K562 (cell line): Measurements from ENCODE around the gene MUC5B. TPM values are rescaled to one million over a fixed set of nuclear protein-coding genes. Genes with fewer than 3 reads are reported as not detected.

Source experiments
- ATAC-seq: fragments of 200-7000 bp; cut with Tn5 transposase; 3 replicates; pipeline ENCODE4 v1.9.1; 2020; ENCODE audit warnings: moderate library complexity
- BruUV-seq: library from RNA; stranded (reverse); fragments of 400-500 nt; replicated peaks from 2 replicates; lab custom pipeline; 2021; lab: Mats Ljungman, UMichigan
- CTCF ChIA-PET: fragments of 300-600 bp; formaldehyde crosslinking; extraction: SDS; loops from one replicate; lab custom pipeline; 2021; ENCODE audit warnings: low intra/inter-chr PET ratio; lab: Yijun Ruan, JAX
- POLR2A ChIA-PET: fragments of 300-600, 350-650 bp; sonication (Branson Sonifier 250); formaldehyde crosslinking; extraction: SDS; loops from one replicate; lab custom pipeline; 2021; ENCODE audit warnings: antibody characterized with exemption, inconsistent platforms; lab: Yijun Ruan, JAX
- DNase-seq, 4 experiments: peaks; one replicate each; pipeline versions ENCODE4 v3.0.0 to v3.0.0-alpha.2; 2011 to 2018; ENCODE audit warnings: low spot score in 3 of 4, mixed read lengths in 3 of 4; ENCODE audit errors: extremely low read depth in 1 of 4
- FAIRE-seq: peaks from 2 replicates; lab custom pipeline; 2011; peaks lifted over from hg19 to GRCh38; lab: Jason Lieb, UNC
- H2AFZ ChIP-seq: 2 replicates; pipeline ENCODE4 v1.6.0; 2011; ENCODE audit warnings: low read depth, low read length, control low read depth, inconsistent platforms
- H3K27ac ChIP-seq: fragments of 200-600 bp; 3 replicates; pipeline ENCODE4 v1.8.0; 2011; ENCODE audit warnings: low read depth, mild to moderate bottlenecking, control low read depth, inconsistent platforms, low read length, moderate library complexity, mixed read lengths; ENCODE audit errors: extremely low read depth
- H3K27me3 ChIP-seq, 2 experiments: fragments of 300-600 bp in 1 of 2; 2 replicates in 1 of 2; 3 replicates in 1 of 2; pipeline versions ENCODE4 v1.6.0 to v1.8.0; 2011; ENCODE audit warnings: inconsistent platforms in 2 of 2, low read length in 2 of 2, mild to moderate bottlenecking in 1 of 2, mixed read lengths in 1 of 2, moderate library complexity in 1 of 2; ENCODE audit not compliant: control insufficient read depth in 2 of 2, insufficient read depth in 2 of 2
- H3K36me3 ChIP-seq: fragments of 300-600 bp; 3 replicates; pipeline ENCODE4 v1.8.0; 2011; ENCODE audit warnings: mild to moderate bottlenecking, low read length, inconsistent platforms; ENCODE audit not compliant: control insufficient read depth, insufficient read depth
- H3K4me1 ChIP-seq, 2 experiments: fragments of 200-600 bp in 1 of 2; replicated peaks in 1 of 2; 2 replicates in 1 of 2; 3 replicates in 1 of 2; pipeline versions ENCODE4 v1.5.1 to v1.8.0; 2011; ENCODE audit warnings: inconsistent platforms in 2 of 2, low read length in 2 of 2, mild to moderate bottlenecking in 1 of 2, mixed read lengths in 1 of 2, moderate library complexity in 1 of 2; ENCODE audit not compliant: control insufficient read depth in 2 of 2, insufficient read depth in 2 of 2
- H3K4me2 ChIP-seq: 2 replicates; pipeline ENCODE4 v1.6.1; 2011; ENCODE audit warnings: low read length, control low read depth, inconsistent platforms, mixed read lengths; ENCODE audit not compliant: insufficient read depth
- H3K4me3 ChIP-seq: fragments of 200-600 bp; sonication (generic), shearing (Covaris generic); 2 replicates; pipeline ENCODE4 v1.5.1; 2016; ENCODE audit warnings: control low read depth, inconsistent platforms
- H3K79me2 ChIP-seq: fragments of 200-600 bp; 3 replicates; pipeline ENCODE4 v1.8.0; 2011; ENCODE audit warnings: low read length, inconsistent platforms; ENCODE audit not compliant: control insufficient read depth, insufficient read depth
- H3K9ac ChIP-seq, 2 experiments: 2 replicates each; pipeline versions ENCODE4 v1.6.0 to v1.6.1; 2011; ENCODE audit warnings: low read depth in 2 of 2, low read length in 2 of 2, control low read depth in 1 of 2, inconsistent platforms in 1 of 2, mild to moderate bottlenecking in 1 of 2, mixed read lengths in 1 of 2; ENCODE audit not compliant: insufficient read depth in 1 of 2
- H3K9me1 ChIP-seq: one replicate; pipeline ENCODE4 v1.6.0; 2011; ENCODE audit warnings: inconsistent platforms, mild to moderate bottlenecking, low read length, moderate library complexity; ENCODE audit not compliant: control insufficient read depth, insufficient read depth
- H3K9me3 ChIP-seq: replicated peaks from 2 replicates; pipeline ENCODE4 v1.5.1; 2011; ENCODE audit warnings: low read depth, low read length, inconsistent platforms; ENCODE audit not compliant: control insufficient read depth, insufficient read depth
- H4K20me1 ChIP-seq: replicated peaks from 2 replicates; pipeline ENCODE4 v1.6.1; 2011; ENCODE audit warnings: low read length, inconsistent platforms, mixed read lengths; ENCODE audit not compliant: control insufficient read depth, insufficient read depth
- ILF3 ChIP-seq: fragments of 450-650 bp; IDR thresholded peaks from 2 replicates; pipeline ENCODE4 v1.6.1; 2018; ENCODE audit warnings: antibody characterized with exemption, mild to moderate bottlenecking, moderate library complexity, borderline replicate concordance
- NFATC3 ChIP-seq: fragments of 450-650 bp; IDR thresholded peaks from 2 replicates; pipeline ENCODE4 v1.6.1; 2017; ENCODE audit warnings: mild to moderate bottlenecking
- NONO ChIP-seq, 2 experiments: fragments of 200-400 bp in 1 of 2; fragments of 450-650 bp in 1 of 2; formaldehyde crosslinking in 1 of 2; IDR thresholded peaks; 2 replicates each; pipeline ENCODE4 v1.6.1; 2017; ENCODE audit warnings: low read depth in 2 of 2, mild to moderate bottlenecking in 2 of 2, moderate library complexity in 2 of 2, low read length in 1 of 2
- NRF1 ChIP-seq, 2 experiments: fragments of 450-650 bp; IDR thresholded peaks in 1 of 2; conservative IDR thresholded peaks in 1 of 2; 2 replicates each; pipeline ENCODE4 v1.6.1; 2014; ENCODE audit warnings: mild to moderate bottlenecking in 2 of 2
- POLR2A ChIP-seq: fragments of 450-650 bp; conservative IDR thresholded peaks from 2 replicates; pipeline ENCODE4 v1.6.1; 2016
- WHSC1 ChIP-seq: IDR thresholded peaks from one replicate; pipeline ENCODE4 v1.6.1; 2012; ENCODE audit warnings: low read length, control low read depth, inconsistent platforms
- ZBTB33 ChIP-seq: sonication (generic); formaldehyde crosslinking; IDR thresholded peaks from 2 replicates; pipeline ENCODE4 v1.8.1; 2023; ENCODE audit warnings: mild to moderate bottlenecking, missing genetic modification reagents
- ZNF239 ChIP-seq: fragments of 250-450 bp; sonication (Bioruptor Pico); IDR thresholded peaks from 2 replicates; pipeline ENCODE4 v1.4.0; 2020; ENCODE audit warnings: mild to moderate bottlenecking
- ZNF584 ChIP-seq: fragments of 200-800 bp; sonication (Bioruptor generic); IDR thresholded peaks from 2 replicates; pipeline ENCODE4 v1.6.1; 2016; ENCODE audit warnings: low read depth, mild to moderate bottlenecking, missing genetic modification characterization, missing compliant biosample characterization
- WGBS: fragments of 100-300 bp; shearing (Covaris generic); methylation state at CpG from one replicate; pipeline ENCODE4 v1.1.6; 2016; ENCODE audit warnings: low coverage, mixed read lengths; ENCODE audit not compliant: insufficient coverage; ENCODE audit errors: missing lambda C conversion rate; 5-methylcytosine and 5-hydroxymethylcytosine counted together
- in situ Hi-C: fragments of 300-500 bp; cut with MboI; formaldehyde crosslinking; loops from 4 replicates; pipeline ENCODE4 v1.15.0; 2018; ENCODE audit warnings: inconsistent platforms, mixed read lengths
- intact Hi-C: fragments of 100-400 bp; cut with micrococcal nuclease; formaldehyde crosslinking; loops from 2 replicates; pipeline ENCODE4 v1.14.2; 2022
- polyA plus RNA-seq, 8 experiments: library from polyadenylated mRNA; depleted of rRNA in 4 of 8; stranded (reverse) in 5 of 8; unstranded in 3 of 8; fragments of >200 nt; fragmentation: Nextera tagmentation in 2 of 8; fragmentation: Illumina TruSeq in 1 of 8; extraction: Ambion mirVana in 2 of 8; extraction: Trizol in 1 of 8; gene quantifications; 2 replicates each; pipeline versions ENCODE4 v1.2.1 to v1.2.3, GENCODE V29; 2011 to 2014; ENCODE audit warnings: inconsistent platforms in 1 of 8, missing spikeins in 1 of 8
- total RNA-seq, 7 experiments: library from RNA; depleted of rRNA in 6 of 7; stranded (reverse); fragments of >200 nt in 6 of 7; fragmentation: Illumina TruSeq in 2 of 7; extraction: Trizol in 2 of 7; gene quantifications; 2 replicates each; pipeline versions ENCODE4 v1.2.1 to v1.2.3, GENCODE V29; 2011 to 2021; ENCODE audit warnings: low replicate concordance in 1 of 7
- TF ChIP-seq, protein P1 (sequence below): fragments of 450-650 bp; IDR thresholded peaks from 2 replicates; pipeline ENCODE4 v1.6.1; 2017; ENCODE audit warnings: mild to moderate bottlenecking, moderate library complexity

MUC5B gene
- total and polyA plus RNA-seq, 9 of the 15 experiments (the other 6 are each of a cell fraction or from before 2014, with no cell fraction given) = 0.04 to 0.95 TPM; not detected in 7

DNA sequence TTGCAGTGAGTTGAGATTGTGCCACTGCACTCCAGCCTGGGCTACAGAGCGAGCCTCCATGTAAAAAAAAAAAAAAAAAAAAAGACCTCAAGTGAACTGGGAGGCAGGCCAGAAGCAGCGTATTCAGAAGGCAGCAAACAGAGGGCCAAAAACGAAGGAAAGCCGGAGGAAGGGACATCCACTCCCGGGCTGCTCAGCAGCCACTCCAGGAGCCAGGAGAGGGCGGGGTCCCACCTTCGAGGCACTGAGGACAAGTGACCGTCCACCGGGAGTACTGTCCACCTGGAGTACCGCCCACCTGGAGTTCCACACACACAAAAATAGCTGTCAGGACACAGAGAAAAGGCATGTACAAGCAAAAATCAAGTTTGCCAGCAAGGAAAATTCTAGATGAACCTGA lies 81.1 kb downstream of the MUC5B start:
- peaks cover 18% of the 10 kb centered on the region for H4K20me1 ChIP-seq
- FAIRE-seq (no peak), DNase-seq (no peak), ATAC-seq (no peak)
- H3K9me1 ChIP-seq = peaks cover 12% of the 10 kb centered on the region
- peak overlapping the region in 1 of 2 experiments; percentile 81; a peak in 2 of 4 replicates for H3K9ac ChIP-seq
- in situ Hi-C loops = no loop called here
- H3K4me1 ChIP-seq = peaks cover 9 to 60% of the 10 kb centered on the region in 2 experiments
- no peaks in the 10 kb centered on the region for H3K27me3 ChIP-seq
- H3K36me3 ChIP-seq = peaks cover 18% of the 10 kb centered on the region; the same call in 1 of the 3 replicates
- no peak overlapping the region for H3K27ac ChIP-seq
- WGBS = 85% methylated on average over 8 of the region's 10 CpGs
- H3K4me2 ChIP-seq = no peak overlapping the region
- ChIA-PET CTCF (no interaction called here), POLR2A (no interaction called here)
- TF ChIP-seq ZNF239 (CRISPR knock-in tag) (no peak), NRF1 (conservative IDR thresholded peaks at IDR 0.05 in 1 of 2, IDR thresholded peaks at IDR 0.05 in 1 of 2) (no peak), POLR2A (no peak), WHSC1 (no peak), NFATC3 (no peak), NONO (IDR thresholded peaks at IDR 0.05; ENCODE audit: low read depth in 2 of 2, low read length in 1 of 2) (no peak), ILF3 (no peak), ZBTB33 (no peak), ZNF584 (CRISPR knock-in tag) (no peak)
- TF ChIP-seq, protein P1, sequence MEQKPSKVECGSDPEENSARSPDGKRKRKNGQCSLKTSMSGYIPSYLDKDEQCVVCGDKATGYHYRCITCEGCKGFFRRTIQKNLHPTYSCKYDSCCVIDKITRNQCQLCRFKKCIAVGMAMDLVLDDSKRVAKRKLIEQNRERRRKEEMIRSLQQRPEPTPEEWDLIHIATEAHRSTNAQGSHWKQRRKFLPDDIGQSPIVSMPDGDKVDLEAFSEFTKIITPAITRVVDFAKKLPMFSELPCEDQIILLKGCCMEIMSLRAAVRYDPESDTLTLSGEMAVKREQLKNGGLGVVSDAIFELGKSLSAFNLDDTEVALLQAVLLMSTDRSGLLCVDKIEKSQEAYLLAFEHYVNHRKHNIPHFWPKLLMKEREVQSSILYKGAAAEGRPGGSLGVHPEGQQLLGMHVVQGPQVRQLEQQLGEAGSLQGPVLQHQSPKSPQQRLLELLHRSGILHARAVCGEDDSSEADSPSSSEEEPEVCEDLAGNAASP = no peak
- no peak overlapping the region for H3K4me3 ChIP-seq
- intact Hi-C loops = no loop called here
- H3K79me2 ChIP-seq = peaks cover 56% of the 10 kb centered on the region
- H3K9me3 ChIP-seq = no peaks in the 10 kb centered on the region
- H2AFZ ChIP-seq = no peak overlapping the region
- no TSS peak for BruUV-seq
